ENCODE results near the gene FAIM2.

FAIM2 gene

DNA sequence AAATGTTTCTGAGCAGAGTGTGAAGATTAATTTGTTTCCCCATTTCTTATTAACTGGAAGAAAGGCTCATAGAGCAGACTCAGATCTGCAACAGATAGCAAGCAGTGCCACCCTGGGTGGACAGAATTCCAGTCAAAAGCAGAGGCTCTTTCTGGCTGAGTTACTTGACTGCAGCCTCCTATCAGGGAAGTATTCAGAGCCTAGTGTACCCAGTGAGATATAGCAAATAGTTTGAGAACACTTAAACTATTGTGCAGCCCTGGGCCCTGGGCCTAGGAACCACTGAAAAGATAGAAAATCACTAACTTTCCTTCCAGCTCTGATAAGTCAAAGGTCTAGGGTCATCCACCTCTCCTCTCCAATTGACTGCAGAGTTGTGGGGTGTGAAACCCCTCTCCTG is 35.6 kb upstream of the FAIM2 start:
- no peak for DNase-seq

- DNase-seq: no peak
These were observed 34.1 kb upstream of the FAIM2 start for GRCh38 chr12:49937639-49938300.

GRCh38 chr12:49936925-49937324 is 33.2 kb upstream of the FAIM2 start:
- no peak for DNase-seq

- DNase-seq: no peak
These were observed 30.8 kb upstream of the FAIM2 start for GRCh38 chr12:49934505-49934904.

- DNase-seq: no peak
These were observed 30.1 kb upstream of the FAIM2 start for GRCh38 chr12:49933796-49934195.

DNA sequence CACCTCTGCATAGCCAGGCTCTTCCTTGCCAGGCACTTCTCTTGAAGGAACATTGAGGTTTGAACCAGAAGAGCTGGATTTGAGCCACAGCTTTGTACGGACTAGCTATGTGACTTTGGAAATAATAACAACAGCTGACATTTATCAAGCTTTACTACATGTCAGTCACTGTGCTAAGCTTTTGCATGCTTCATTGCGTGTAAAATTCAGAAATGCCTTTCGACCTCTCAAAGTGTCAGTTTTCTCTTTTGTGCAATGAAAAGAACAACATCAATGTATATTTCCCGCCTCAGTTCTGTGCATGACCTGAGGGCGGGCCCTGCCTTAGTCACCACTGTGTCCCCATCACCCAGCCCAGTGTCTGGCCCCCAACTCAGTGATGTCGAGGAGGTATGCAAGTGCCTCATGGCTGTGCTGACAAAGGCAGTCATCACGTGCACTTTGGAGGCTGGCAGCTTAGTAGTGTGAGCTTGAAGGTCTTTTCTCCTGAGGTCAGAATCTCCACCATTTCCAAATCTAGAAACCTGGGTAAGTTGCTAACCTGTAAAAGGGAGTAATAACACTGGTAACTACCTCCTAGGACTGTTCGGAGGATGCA is 28.9 kb upstream of the FAIM2 start:
- DNase-seq: no peak

GRCh38 chr12:49932023-49932422 is 28.3 kb upstream of the FAIM2 start:
- DNase-seq: no peak

- DNase-seq: no peak
These were observed 27.0 kb upstream of the FAIM2 start for GRCh38 chr12:49930515-49931288.

GRCh38 chr12:49929581-49929980 is 25.9 kb upstream of the FAIM2 start:
- no peak for DNase-seq

DNA sequence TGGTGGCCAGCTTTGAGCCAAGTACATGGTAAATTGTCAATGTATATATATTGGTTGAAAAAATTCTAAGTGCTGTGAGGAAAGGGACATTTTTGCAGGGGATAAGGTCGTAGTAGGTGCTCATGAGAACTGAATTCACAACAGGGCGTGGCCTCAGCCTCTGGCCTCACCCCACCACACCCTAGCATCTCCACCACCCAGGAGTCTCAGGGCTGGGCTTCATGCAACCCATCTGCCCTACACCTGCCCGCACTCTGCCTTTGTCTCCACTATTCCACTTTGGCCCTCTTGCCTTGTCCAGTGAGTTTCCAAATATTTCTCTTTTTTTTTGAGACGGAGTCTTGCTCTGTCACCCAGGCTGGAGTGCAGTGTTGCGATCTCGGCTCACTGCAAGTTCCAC is 24.8 kb upstream of the FAIM2 start:
- DNase-seq: no peak

DNA sequence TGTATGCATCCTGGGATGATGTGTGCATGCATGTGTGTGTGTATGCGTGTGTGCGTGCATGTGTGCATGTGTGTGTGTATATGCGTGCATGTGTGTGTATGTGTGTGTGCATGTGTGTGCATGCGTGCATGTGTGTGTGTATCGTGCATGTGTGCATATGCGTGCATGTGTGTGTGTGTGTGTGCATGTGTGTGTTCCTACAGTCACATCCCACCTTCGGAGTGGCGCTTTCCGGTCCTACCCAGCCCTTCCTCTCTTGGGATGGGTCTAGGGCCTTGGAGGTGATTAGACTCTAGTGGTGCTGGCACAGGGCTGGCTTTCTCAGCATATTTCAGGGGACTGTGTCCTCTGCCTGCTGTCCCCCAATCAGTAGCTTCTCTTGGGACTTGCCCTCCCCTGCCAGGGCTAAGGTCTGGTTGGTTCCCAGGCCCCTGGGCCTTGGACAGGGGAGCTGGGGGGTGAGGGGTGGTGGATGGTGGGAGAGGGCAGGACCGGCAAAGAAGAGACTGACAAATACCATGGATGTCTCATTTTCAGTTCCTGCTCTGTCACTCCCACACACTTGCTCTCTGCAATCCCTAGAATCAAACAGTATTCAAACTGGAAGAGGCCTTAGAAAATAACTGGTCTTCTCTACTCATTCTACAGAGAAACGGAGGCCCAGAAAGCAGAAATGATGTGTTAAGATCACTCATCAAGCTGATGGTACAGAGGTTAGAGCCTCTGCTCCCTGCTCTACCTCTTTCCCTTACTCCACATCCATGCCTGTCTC is 21.9 kb upstream of the FAIM2 start:
- no peak for DNase-seq

- no peak for DNase-seq
These were observed 21.0 kb upstream of the FAIM2 start for GRCh38 chr12:49924628-49925246.

GRCh38 chr12:49923880-49924556 is 20.3 kb upstream of the FAIM2 start:
- DNase-seq: no peak

DNA sequence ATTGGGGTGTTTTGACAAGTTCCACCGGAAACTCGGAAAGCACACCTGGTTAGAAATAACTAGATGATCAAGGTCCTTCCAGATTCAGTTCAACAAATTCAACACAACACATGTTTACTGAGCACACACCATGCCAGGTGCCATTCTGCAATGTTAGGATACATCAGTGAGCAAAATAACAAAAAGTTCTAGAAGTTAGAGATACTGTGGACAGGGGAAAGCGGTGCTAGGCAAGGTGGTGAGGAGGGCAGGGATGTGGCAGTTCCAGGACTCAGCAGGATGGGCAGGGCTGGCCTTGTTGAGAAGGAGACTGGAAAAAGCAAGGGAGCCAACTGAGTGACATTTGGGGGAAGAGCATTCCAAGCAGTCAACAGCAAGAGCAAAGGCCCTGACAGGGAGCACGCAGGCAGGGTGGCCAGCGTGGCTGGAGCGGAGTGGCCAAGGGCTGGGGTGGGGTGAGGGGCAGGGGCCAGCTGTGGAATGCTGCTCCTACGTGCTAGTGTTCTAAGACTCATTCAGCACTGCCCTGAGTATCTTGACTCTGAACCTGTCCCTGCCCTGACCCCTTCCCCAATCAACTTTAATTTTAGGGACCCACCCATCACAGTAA is 19.4 kb upstream of the FAIM2 start:
- DNase-seq: no peak

- no peak for DNase-seq
These were observed 18.8 kb upstream of the FAIM2 start for GRCh38 chr12:49922349-49923034.

GRCh38 chr12:49921936-49922335 is 18.2 kb upstream of the FAIM2 start:
- DNase-seq: no peak

DNA sequence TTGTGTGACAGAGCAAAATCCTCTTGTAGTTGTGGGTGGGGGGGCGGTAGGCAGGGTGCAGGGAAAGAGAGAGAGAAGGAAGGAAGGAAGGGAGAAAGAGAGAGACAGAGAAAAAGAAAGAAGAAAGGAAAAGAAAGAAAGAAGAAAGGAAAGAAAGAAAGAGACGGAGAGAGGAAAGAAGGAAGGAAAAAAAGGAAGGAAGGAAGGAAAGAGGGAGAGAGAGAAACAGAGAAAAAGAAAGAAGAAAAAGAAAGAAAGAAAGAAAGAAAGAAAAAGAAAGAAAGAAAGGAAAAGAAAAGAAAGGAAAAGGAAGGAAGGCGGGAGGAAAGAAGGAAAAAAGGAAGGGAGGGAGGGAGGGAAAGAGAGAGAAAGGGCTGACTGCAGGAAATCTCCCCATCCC is 17.6 kb upstream of the FAIM2 start:
- no peak for DNase-seq

DNA sequence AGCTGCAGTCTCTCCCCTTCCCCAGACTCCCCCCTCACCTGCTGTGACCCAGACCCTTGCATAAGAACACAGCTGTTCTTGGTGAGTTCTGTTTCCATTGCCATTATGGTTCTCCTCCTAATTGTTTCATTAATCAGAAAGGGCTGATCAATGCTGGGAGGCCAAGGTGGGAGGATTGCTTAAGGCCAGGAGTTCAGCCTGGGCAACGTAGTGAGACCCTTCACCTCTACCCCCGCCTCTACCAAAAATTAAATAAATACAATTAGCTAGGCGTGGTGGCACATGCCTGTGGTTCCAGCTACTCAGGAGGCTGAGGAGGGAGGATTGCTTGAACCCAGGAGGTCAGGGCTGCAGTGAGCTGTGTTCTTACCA is 17.2 kb upstream of the FAIM2 start:
- DNase-seq: no peak

DNA sequence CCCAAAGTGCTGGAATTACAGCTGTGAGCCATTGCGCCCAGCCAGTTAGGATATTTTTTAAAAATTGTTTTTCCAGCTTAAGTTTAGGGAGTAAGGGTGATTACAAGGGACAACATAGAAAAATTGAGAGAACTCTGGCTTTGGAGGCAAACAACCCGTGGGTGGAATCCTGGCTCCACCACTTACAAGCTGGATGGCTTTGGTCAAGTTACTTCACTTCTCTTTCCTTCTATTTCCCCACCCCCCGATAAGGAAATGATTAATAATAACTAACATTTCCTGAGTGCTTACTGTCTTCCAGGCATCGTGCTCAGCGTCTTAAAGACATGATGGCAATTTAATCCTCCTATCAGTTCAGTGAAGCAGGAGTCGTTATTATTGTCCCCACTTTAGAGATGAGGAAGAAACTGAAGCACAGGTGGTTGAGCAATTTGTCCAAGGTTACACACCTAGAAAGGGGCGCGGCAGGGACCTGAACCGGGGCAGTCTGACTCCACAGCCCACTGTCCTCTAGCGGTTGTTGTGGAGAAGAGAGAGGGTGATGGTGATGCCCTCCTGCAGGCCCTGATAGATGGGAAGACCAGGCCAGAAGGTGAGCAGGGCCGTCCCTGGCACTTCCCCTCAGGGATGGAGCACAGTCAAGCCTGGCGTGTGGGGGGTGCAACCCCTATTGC is 16.7 kb upstream of the FAIM2 start:
- DNase-seq: no peak

DNA sequence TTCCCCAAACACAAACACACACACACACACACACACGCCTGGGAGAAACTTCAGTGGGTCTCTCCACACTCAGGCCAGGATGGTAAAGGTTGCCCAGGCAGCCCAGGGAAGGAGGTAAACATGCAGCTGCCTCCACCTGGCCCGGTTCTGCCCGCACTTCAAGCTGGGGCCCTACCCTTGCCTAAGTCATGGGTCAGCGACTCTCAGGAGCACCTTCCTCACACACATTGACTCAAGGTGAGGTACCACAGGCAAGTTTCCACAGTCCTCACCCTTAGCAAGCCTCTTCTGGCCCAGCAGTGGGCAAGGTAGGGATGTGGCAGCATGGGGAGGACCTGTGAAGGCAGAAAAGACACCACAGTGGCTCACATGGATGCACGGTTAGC is 14.1 kb upstream of the FAIM2 start:
- no peak for DNase-seq

All from activated CD4-positive, alpha-beta T cell treated with anti-CD3 and anti-CD28 coated beads for 1 hour (primary cell).